Hematopoietic multipotent progenitor cell (in vitro differentiated cells): ENCODE data around the gene POLA2. TPM values are rescaled to one million over a fixed set of nuclear protein-coding genes. Genes with fewer than 3 reads are reported as not detected.
"Not testable (repeated sequence)": the region's sequence is repeated elsewhere in the genome, so short reads cannot be mapped to it uniquely, and the experiment has no call there.

Experiments used
- DNase-seq, 3 donors: peaks; one replicate each; pipeline ENCODE4 v3.0.0-alpha.2; 2011 to 2015; ENCODE audit warnings: low read depth in 2 of 3, low spot score in 2 of 3
- total RNA-seq: library from RNA; depleted of rRNA; stranded (reverse); fragments of >200 nt; gene quantifications from one replicate; pipeline ENCODE4 v1.2.3, GENCODE V29; 2012

POLA2 gene
- total RNA-seq, result 18.9 TPM

GRCh38 chr11:65261591-65262380 lies at the start of gene POLA2:
Gene POLA2, plus strand, starts transcription at chr11:65261962. Its CDS starts 331 bp downstream, at chr11:65262293.
- DNase-seq, result peak; percentile 97 to 99 (median 97)

GRCh38 chr11:65212226-65212801 lies 49.4 kb upstream of the POLA2 start:
- DNase-seq, result no peak

- peak in 2 of 3 donors; percentile 49 to 57 for DNase-seq
These were observed 48.2 kb upstream of the POLA2 start for GRCh38 chr11:65213322-65214211.

- no peak for DNase-seq
These were observed 47.4 kb upstream of the POLA2 start for GRCh38 chr11:65214212-65214845.

GRCh38 chr11:65215441-65216076 lies 46.2 kb upstream of the POLA2 start:
- peak in 1 of 3 donors; percentile 14 for DNase-seq

- no peak for DNase-seq
These were observed 44.9 kb upstream of the POLA2 start for GRCh38 chr11:65216830-65217229.

- no peak for DNase-seq
These were observed 44.0 kb upstream of the POLA2 start for GRCh38 chr11:65217441-65218423.

GRCh38 chr11:65218446-65218845 lies 43.3 kb upstream of the POLA2 start:
- DNase-seq, result no peak

- no peak for DNase-seq
These were observed 41.9 kb upstream of the POLA2 start for GRCh38 chr11:65219930-65220213.

- no peak for DNase-seq
These were observed 40.7 kb upstream of the POLA2 start for GRCh38 chr11:65221026-65221425.

- DNase-seq, result no peak
These were observed 38.8 kb upstream of the POLA2 start for GRCh38 chr11:65223011-65223410.

- DNase-seq, result no peak
These were observed 36.9 kb upstream of the POLA2 start for GRCh38 chr11:65224930-65225278.

- peak; percentile 28 to 66 (median 59) for DNase-seq
These were observed 36.3 kb upstream of the POLA2 start for GRCh38 chr11:65225279-65226102.

- DNase-seq, result no peak
These were observed 35.7 kb upstream of the POLA2 start for GRCh38 chr11:65226103-65226442.

GRCh38 chr11:65227879-65228278 lies 33.9 kb upstream of the POLA2 start:
- no peak for DNase-seq

- no peak for DNase-seq
These were observed 25.3 kb upstream of the POLA2 start for GRCh38 chr11:65236194-65237059.

GRCh38 chr11:65238302-65238701 lies 23.5 kb upstream of the POLA2 start:
- not testable (repeated sequence) for DNase-seq

GRCh38 chr11:65241134-65241533 lies 20.6 kb upstream of the POLA2 start:
- DNase-seq, result no peak
